Measurements from ENCODE around the gene TMPRSS2. TPM values are rescaled to one million over a fixed set of nuclear protein-coding genes. Genes with fewer than 3 reads are reported as not detected.
A peak's percentile ranks its signal among the peaks of the same experiment; 100 is the strongest.

TMPRSS2 gene
- total RNA-seq, 1 donor from 2014 or later, result 0.49 TPM

GRCh38 chr21:41460578-41461527 lies 47.1 kb downstream of the TMPRSS2 start:
- intact Hi-C loops (cut with DNase I), result loop anchor here (10.0 kb wide), 1 partner anchor 176 kb away; no protein-coding TSS in a partner anchor
- ATAC-seq (peak; percentile 92), DNase-seq (ENCODE audit: low spot score) (peak; percentile 87)

DNA sequence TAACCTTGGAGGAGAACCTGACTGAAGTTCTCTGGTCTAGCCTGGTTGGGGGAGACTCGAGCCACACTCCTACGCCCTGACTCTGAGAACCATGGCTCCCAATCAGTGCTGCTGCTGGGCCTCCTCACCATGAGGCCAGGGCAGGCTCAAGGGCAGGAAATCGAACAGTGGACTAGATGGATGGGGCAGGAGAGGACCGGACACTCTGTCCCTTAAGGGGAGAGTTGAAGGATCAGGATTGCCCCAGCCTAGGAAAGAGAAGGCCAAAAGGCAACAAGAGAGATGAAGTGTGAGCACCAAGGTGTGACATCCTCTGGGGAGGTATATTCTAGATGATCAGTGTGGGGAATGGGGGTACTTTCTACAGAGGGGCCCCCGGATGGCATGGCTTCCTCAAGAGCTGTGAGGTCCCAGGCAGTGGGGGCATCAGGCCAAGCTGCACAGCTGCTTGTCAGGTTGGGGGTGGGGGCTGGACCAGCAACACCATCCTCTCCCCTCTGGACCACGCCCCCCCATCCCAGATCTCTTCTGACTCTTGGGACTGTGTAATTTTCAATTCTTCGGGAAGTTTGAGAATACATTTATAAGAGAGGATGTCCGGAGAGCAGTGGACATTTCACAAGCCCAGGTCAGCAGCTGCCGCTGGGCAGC lies 47.9 kb downstream of the TMPRSS2 start:
- DNase-seq (ENCODE audit: low spot score), result no peak
- ATAC-seq, result peak; percentile 7
- intact Hi-C loops (cut with DNase I), result loop anchor here (10.0 kb wide), 1 partner anchor 175 kb away; no protein-coding TSS in a partner anchor

DNA sequence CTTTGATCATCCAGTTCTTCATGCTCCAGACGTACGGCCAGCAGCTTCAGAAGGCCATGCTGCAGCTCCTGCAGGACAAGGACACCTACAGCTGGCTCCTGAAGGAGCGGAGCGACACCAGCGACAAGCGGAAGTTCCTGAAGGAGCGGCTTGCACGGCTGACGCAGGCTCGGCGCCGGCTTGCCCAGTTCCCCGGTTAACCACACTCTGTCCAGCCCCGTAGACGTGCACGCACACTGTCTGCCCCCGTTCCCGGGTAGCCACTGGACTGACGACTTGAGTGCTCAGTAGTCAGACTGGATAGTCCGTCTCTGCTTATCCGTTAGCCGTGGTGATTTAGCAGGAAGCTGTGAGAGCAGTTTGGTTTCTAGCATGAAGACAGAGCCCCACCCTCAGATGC lies 49.4 kb downstream of the TMPRSS2 start:
- ATAC-seq, result no peak
- intact Hi-C loops (cut with DNase I), result no loop called here
- DNase-seq (ENCODE audit: low spot score), result no peak

DNA sequence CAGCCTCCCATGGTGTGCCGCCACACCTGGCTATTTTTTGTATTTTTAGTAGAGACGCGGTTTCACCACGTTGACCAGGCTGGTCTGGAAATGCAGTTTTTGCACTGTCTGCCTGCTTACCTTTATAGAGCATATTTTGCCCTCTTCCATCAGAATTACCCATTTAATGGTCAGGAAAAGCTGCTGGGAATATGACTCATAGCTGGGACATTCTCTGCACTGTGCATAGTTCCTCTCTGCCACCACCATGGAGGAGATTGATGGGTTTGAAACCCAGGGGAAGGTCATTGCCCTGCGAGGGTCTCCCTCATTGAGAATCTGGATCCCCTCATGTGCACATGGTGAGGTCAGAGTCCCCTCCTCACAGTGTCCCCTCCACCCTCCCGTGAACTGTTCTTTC lies 49.8 kb downstream of the TMPRSS2 start:
- DNase-seq (ENCODE audit: low spot score) (no peak), ATAC-seq (no peak)
- intact Hi-C loops (cut with DNase I), result no loop called here

GRCh38 chr21:41453761-41454160 lies 54.2 kb downstream of the TMPRSS2 start:
- DNase-seq (ENCODE audit: low spot score) (no peak), ATAC-seq (no peak)
- intact Hi-C loops (cut with DNase I), result no loop called here

DNA sequence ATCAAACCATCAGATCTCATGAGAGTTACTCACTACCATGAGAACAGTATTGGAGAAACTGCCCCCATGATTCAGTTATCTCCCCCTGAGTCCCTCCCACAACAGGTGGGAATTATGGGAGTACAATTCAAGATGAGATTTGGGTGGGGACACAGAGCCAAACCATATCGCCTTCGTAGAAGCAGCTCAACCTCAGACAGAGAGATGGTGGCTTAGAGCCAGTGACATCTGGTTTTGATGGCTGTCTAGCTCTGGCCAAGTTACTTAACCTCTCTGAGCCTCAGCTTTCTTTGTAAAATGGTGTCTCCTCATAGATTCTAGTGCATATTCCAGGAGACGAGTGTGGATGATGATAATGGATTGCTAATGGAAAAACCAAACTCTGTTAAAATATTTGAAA lies 54.8 kb downstream of the TMPRSS2 start:
- ATAC-seq (no peak), DNase-seq (ENCODE audit: low spot score) (no peak)
- intact Hi-C loops (cut with DNase I), result no loop called here

- ATAC-seq, result no peak
- no peak for DNase-seq (ENCODE audit: low spot score)
- intact Hi-C loops (cut with DNase I), result no loop called here
Measured at GRCh38 chr21:41451753-41452676, 55.9 kb downstream of the TMPRSS2 start.

DNA sequence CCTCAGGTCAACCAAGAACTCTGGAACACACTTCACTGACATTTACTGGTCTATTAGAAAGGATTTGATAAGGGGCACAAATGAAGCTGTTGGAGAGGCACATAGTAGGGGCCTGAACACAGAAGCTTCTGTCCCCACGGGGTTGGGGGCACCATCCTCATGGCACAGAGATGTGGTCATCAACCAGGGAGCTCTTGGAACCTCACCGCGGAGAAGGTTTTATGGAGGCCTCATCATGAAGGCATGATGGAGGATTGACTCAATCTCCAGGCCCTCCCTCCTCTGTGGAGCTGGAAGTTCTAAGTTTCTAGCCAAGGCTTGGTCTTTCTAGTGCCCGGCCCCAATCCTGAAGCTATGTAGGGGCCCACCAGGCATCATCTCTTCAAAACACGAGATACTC lies 58.3 kb downstream of the TMPRSS2 start:
- no peak for ATAC-seq
- DNase-seq (ENCODE audit: low spot score), result no peak
- intact Hi-C loops (cut with DNase I), result no loop called here

- ATAC-seq (no peak), DNase-seq (ENCODE audit: low spot score) (peak; percentile 22)
- intact Hi-C loops (cut with DNase I), result no loop called here
Measured at GRCh38 chr21:41447356-41447755, 60.6 kb downstream of the TMPRSS2 start.

DNA sequence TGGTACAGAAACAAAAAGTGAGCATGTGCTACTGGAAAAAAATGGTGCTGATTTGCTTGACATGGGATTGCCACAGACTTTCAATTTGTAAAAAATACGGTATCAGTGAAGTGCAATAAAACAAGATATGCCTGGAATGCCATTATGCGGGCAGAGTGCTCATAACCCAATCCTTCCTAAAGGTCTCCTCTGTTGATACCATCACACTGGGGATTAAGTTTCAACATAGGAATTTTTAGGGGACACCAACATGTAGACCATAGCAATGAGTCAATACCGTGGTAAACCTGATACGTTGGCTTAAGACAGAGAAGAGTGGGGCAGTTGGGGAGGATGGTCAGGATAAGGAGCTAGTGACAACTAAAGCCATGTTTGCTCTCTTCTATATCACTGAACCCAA lies 61.4 kb downstream of the TMPRSS2 start:
- intact Hi-C loops (cut with DNase I), result no loop called here
- ATAC-seq, result no peak
- DNase-seq (ENCODE audit: low spot score), result no peak

DNA sequence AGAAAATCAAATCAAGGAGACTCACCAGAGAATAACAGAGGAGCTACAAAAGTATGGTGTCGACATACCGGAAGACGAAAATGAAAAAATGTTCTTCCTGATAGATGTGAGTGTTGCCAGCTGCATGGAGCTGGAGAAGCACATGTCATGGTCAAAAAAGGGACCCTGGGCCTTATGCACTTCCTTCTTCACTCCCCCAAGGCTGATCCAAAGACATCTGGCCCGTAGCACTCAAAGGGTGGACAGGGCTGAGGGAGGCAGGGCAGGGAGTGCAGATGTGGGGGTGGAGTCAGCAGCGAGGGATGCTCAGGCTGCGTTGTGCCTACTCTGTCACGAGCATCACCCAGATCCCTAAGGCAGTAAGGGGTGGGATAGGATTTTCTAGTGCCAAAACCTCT lies 62.5 kb downstream of the TMPRSS2 start:
- peak; percentile 26 for DNase-seq (ENCODE audit: low spot score)
- no peak for ATAC-seq
- intact Hi-C loops (cut with DNase I), result no loop called here

DNA sequence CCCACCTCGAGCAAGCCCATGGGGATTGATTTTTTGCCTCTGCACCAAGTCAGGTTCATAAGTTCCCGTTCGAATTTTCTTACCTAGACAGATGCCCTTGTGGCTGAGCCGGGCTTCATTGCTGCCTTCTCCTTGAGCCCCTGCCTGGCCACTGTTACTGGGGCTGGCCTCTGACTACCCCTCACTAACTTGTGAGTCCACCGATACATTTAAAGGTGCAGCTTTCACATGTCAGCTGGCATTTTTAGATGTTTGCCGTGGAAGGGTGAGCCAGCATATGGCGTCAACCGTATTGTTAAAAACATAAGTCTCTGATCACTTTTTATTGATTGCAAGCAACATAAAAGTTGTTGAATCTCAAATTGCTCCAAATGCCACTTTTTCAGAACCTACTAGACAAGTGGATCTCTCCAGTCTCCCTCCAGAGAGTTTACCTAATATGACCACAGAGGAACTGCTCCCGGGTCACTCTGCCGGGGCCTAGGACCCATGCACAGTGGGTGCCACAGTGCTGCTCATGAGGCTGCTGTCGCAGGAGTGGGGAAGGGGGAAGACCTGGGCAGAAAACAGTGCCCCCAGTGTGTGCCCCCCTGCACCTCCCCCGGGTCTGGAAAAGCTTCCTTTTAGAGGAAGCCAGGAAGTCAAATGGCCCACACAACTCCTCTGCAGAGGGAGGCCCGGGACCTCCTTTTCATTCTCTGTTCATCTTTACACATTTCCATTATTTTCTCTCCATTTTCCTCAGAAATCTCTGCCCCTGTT lies 63.1 kb downstream of the TMPRSS2 start:
- intact Hi-C loops (cut with DNase I), result no loop called here
- ATAC-seq, result no peak

DNA sequence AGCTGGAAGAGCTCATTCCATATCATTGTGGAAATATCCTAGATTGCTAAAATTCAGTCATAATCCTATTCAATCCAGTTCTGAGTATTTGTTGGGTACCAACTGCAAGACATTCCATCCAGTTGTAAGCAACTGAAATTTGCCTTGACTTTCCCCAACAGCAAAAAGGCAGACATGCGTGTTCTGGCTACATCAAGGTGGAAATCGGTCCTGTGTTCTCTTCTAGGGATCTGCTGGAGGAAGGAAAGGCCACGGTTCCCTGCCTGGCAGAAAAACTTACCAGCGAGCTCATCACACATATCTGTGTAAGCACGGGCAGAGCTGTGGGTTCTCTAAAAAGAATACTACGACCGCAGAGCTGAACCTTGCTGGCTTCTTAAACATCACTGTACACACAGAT lies 64.4 kb downstream of the TMPRSS2 start:
- intact Hi-C loops (cut with DNase I), result no loop called here
- no peak for ATAC-seq
- no peak for DNase-seq (ENCODE audit: low spot score)

More for the DNA sequence above, 63.1 kb downstream of the TMPRSS2 start:
- DNase-seq (ENCODE audit: low spot score), result peak; percentile 36

- intact Hi-C loops (cut with DNase I), result no loop called here
- ATAC-seq (no peak), DNase-seq (ENCODE audit: low spot score) (no peak)
Measured at GRCh38 chr21:41442481-41443186, 65.3 kb downstream of the TMPRSS2 start.

DNA sequence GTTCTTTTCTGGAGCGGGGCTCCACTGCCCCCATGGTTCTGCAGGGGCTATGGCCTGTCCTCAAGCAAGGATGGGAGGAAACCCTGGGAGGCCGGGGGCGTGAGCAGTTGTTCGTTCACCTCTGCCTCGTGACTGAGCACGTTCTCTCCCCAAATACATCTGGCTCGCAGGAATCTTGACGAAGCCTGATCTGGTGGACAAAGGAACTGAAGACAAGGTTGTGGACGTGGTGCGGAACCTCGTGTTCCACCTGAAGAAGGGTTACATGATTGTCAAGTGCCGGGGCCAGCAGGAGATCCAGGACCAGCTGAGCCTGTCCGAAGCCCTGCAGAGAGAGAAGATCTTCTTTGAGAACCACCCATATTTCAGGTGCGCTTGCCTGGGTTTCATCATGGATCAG lies 66.4 kb downstream of the TMPRSS2 start:
- no peak for DNase-seq (ENCODE audit: low spot score)

GRCh38 chr21:41439248-41439647 lies 68.7 kb downstream of the TMPRSS2 start:
- intact Hi-C loops (cut with DNase I), result no loop called here
- no peak for DNase-seq (ENCODE audit: low spot score)
- no peak for ATAC-seq

More for the DNA sequence above, 66.4 kb downstream of the TMPRSS2 start:
- no peak for ATAC-seq
- intact Hi-C loops (cut with DNase I), result no loop called here

DNA sequence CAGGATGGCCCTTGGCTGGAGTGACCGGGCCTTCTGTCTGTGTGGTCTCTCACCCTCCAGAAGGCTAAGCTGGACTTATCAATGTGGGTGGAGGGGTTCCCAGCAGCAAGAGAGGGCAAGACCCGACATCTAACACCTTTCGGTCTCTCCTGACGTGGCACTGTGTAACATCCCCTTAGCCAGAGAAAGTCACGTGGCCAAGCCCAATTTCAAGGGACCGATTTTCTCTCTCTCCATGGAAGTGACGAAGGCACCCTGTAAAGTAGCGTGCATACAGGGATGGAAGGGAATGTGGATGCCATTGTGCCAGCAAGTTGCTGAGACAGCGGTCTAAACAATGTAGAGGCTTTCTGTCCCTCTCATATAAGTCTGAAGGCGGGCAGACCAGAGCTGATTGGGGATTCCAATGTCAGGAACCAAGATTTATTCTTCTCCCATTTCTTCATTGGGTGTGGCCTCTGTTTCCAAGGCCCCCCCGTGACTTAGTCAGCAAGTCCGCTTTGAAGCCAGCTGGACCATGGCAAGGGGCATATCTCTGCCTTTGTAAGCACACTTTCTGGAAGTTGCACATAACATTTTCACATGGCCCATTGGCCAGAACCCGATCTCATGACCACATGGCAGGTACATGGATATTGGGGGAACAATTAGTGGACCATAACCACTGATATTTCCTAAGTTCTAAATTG lies 69.4 kb downstream of the TMPRSS2 start:
- intact Hi-C loops (cut with DNase I), result no loop called here
- ATAC-seq (no peak), DNase-seq (ENCODE audit: low spot score) (no peak)

All from sciatic nerve (tissue), 2 donors.